Smooth muscle cell of the brain vasculature (primary cell): Measurements from ENCODE around the gene CXorf65.
A peak's percentile ranks its signal among the peaks of the same experiment; 100 is the strongest.

Experiments
- DNase-seq: peaks from one replicate; pipeline ENCODE4 v3.0.0-alpha.2; 2012; ENCODE audit warnings: low read depth, low spot score

The CXorf65 gene

DNA sequence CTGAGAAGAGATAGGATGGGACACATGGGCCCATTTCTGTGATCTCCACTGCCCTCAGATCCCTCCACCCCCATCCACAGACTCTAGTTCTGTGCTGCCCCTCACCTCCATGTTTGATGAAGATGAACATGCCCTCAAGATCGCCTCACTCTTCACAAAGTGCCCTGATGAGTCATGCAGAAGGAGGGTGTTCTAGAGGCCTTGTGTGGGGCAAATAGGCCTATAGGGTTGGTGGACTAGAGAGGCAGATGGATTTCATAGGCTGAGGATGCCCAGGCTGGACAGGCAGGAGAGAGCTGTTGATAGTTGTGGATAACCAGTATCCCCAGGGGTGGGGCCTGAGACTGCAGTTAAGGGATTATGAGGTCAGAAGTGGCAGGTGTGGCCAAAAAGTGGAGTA is at the start of gene CXorf65:
Gene CXorf65 (minus strand): TSS at position 314 of the 400 bp plus-strand sequence. CDS start 184 bp downstream, at position 130.
- DNase-seq: no peak

DNA sequence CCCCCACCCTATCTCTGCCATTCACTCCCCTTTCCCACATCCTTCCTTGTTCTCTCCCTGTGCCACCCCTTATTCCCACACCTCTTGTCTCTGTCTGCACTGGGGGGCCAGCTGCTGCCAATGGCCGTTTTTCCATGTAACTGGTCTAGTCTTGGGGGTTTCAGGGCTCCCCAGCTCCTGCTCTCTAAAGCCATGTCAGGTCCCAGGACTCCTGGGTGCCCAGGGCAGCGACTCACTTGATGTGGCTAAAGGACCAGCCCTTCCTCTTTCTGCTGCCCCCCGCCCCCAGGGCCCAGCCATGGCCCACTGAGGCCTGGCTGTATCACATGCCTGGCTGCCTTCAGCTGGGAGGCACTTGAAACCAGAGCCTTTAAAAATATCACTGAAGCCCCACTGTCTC is 48.1 kb upstream of the CXorf65 start:
- DNase-seq: no peak

DNA sequence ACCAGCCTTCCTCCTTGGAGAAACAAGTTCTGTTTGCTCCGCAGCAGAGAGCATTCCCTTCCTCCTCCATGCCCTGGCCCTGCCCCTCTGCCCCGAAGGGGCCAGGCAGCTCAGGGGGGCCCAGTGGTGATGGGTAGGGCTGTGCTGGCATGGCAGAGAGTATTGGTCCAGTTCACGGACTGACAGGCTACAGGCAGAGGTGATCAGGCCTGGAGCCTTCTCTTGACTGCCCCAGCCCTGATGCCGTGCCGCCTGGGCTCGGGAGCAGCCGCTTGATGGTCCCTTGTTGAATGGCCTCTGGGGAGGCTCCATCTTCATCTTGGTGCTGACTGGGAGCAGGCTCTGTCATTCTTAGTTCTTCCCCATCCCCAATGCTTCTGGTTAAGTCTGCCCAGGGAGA is 47.7 kb upstream of the CXorf65 start:
- DNase-seq: no peak

DNA sequence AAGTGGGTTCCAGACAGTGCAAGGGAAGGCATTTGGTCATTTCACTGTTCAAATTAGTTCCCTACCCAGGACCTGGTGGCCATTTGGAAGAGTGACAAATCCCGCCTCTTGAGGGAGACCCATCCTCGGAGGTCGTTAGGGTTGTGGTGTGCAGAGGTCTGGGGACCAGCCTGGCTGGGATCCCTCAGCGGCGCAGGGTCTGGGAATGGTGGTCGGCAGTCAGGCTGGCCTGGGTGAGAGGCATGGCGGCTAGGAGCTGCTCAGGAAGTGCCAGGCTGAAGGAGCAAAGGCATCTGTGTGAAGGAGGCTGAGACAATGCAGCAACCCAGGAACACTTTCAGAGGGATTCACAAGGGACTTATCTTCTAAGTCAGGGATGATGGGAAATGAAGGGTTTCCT is 44.8 kb upstream of the CXorf65 start:
- no peak for DNase-seq

DNA sequence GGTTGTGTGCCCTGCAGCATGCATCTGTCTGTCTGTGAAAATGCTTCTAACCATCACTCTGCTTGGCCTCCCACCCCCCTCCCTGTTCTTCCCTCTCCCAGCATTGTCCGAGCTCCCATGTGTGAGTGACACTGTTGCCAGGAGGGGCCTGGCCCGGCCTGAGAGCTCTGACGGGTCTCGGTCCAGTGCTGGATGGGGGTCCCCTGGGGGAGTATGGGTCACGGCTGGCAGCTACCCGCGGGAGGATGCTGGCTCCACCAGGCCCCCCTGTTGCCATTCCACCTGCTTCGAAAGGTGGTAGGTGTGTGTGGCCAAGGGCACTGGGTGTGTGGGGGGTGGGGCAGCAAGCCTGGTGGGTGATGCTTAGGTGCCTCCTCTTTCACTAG is 41.7 kb upstream of the CXorf65 start:
- no peak for DNase-seq

DNA sequence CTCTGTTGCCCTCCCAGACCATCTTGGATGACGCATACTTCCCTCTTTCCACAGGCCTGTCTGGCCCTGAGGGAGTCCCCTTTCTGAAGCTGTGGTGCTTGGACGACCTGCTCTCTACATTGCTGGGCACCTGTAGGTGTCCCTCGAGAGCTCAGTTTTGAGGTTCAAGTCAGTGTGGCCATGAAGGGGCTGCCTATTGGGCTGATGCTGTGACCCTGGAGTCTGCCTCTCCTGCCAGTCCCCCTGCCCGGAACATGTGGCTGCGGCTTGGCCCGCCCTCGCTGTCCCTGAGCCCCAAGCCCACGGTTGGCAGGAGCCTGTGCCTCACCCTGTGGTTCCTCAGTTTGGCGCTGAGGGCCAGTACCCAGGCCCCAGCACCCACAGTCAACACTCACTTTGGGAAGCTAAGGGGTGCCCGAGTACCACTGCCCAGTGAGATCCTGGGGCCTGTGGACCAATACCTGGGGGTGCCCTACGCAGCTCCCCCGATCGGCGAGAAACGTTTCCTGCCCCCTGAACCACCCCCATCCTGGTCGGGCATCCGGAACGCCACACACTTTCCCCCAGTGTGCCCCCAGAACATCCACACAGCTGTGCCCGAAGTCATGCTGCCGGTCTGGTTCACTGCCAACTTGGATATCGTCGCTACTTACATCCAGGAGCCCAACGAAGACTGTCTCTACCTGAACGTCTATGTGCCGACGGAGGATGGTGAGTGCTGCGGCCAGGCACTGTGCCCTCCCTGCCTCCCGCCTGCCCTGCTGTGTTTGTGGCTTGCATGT is 41.1 kb upstream of the CXorf65 start:
- no peak for DNase-seq

DNA sequence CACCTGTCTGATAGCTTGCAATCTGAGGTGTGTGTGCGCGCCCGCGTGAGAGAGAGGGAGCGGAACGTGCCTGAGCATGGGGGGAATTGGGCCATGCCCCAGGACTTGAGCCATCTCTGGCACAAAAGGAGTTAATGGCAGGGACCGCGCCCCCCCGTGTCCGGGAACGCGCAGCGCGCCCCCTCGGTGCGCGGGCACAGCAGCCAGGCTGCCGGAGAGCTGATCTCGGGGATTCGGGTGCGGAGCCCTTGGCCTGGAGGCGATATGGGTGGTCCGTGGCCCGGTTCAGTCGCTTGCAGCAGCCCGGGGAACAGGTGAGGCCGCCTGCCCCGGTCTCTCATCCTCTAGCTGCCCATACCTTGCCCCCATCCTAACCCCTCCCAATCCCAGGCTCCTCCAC is 38.1 kb upstream of the CXorf65 start, which contains the start of gene NLGN3:
Gene NLGN3 (plus strand): TSS at position 191 of the 400 bp plus-strand sequence. CDS start 2,909 bp downstream, outside the sequence.
- no peak for DNase-seq

- DNase-seq: no peak
Measured at GRCh38 chrX:71143508-71143907, 37.0 kb upstream of the CXorf65 start.

- DNase-seq: no peak
Measured at GRCh38 chrX:71140440-71140839, 33.9 kb upstream of the CXorf65 start.

GRCh38 chrX:71131510-71131909 is 25.0 kb upstream of the CXorf65 start:
- DNase-seq: no peak

- no peak for DNase-seq
Measured at GRCh38 chrX:71128915-71129765, 22.6 kb upstream of the CXorf65 start.

- DNase-seq: no peak
Measured at GRCh38 chrX:71128166-71128833, 21.8 kb upstream of the CXorf65 start.

DNA sequence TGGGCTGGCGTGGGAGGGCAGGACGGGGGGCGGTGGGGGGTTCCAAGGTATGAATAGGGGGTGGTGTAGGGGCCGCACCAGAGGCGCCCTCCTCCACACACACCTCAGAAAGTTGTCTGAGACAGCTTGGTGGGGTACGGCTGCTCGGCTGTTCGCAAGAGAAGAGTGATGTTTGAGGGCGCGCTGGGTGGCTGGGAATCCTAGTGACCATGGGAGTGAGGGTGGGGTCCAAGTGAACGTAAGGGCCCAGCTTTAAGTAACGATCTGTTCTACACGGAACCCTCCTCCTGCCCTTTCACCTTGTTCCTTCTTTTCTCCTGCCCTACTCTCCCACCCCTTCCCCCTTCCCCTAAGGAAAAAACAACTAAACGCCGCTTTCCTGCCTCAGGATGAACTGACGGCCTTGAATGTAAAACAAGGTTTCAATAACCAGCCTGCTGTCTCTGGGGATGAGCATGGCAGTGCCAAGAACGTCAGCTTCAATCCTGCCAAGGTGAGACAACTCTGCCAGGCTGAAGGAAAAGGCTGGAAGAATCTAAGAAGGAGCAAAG is 12.5 kb upstream of the CXorf65 start:
- DNase-seq: no peak

DNA sequence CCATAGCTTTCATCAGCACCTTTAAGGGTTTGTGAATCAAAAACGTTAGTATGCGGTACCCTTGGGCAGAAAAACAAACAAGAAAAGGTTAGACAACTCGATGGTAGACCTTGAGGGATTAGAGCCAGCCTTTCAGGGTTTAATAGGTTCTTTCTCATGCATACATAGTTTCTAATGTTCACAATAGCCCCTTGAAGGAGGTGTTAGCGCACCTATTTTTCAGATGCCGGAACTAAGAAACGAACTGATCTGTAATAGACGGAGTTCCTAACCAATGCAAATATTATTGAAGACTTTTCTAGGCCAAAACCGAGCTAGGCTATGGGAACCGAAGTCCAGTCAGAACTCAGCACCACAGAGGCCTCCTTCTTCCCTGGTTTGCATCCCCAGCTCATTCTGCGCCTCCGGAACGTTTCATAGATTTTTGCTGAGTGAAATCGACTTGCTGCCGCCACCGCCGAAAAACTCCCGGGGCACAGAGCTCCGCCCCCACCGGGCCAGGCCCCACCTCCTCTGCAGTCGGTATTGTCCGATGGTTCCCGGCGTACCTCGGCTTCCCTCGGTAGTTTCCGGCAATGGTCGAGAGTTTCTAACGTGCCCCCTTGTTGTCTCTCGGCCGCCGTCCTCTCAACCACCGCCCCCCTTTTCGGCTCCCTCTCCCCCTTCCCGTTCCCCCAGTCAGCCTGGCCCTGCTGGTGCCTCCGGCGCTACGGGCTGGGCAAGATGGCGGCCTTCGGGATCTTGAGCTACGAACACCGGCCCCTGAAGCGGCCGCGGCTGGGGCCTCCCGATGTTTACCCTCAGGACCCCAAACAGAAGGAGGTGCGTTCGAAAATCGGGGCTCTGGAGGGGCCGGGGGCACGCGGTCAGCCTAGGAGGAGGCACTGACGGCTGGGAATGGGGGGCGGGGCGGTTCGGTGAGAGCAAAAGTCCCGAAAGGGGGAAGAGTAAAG is 11.8 kb upstream of the CXorf65 start, which contains the start of gene MED12:
Gene MED12 (plus strand): TSS at position 565 of the 953 bp plus-strand sequence. CDS start 159 bp downstream, at position 724.
- DNase-seq: peak; percentile 46

- DNase-seq: no peak
Measured at GRCh38 chrX:71117358-71117757, 10.8 kb upstream of the CXorf65 start.

GRCh38 chrX:71111921-71112431 is 5.4 kb upstream of the CXorf65 start:
- no peak for DNase-seq

DNA sequence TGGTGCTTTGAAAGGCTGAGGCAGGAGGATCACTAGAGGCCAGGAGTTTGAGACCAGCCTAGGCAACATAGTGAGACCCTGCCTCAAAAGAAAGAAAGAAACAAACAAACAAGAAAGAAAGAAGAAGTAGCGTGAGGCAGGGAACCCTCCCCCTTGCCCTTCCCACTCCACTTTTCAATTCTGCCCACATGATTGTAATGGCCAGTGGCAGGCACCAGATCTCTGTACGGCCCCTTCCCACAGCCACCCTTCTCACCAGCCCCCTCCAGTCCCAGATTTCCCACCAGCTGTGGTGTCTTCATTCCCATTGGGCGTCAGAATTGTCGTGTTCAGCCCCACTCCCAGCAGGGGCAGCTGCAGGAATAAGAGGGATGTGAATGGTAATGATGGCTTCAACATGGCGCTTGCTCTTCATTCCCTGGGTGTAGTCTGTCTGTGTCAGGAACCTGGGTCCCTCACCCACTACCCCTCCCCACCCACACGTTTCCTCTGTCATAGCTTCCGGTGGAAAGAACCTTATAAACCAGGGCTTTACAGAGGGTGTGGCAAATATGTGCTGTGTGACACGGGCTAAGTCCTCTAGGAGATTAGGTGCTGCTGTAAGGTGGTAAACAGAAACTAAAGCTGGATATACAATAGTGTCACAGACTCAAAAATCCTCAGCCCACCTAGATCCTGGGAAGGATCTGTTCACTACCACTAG is 4.8 kb upstream of the CXorf65 start, which contains the start of gene IL2RG:
Gene IL2RG (minus strand): TSS at position 437 of the 703 bp plus-strand sequence. CDS start 38 bp downstream, at position 399.
- DNase-seq: no peak

DNA sequence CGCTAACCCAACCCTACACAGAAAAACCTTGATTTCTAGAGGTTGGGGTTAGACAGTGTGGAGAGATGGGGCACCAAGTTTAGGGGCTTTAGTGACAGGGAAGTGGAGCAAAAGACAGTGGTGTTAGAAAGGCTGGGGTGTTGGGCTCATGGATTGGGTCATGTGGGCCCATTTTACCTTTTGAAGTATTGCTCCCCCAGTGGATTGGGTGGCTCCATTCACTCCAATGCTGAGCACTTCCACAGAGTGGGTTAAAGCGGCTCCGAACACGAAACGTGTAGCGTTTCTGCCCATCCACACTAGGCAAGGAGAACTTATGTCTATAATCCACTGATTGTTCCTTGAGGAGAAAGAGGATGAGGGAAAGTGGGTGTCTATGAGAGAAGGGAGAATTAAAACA is 2.5 kb upstream of the CXorf65 start:
- no peak for DNase-seq

DNA sequence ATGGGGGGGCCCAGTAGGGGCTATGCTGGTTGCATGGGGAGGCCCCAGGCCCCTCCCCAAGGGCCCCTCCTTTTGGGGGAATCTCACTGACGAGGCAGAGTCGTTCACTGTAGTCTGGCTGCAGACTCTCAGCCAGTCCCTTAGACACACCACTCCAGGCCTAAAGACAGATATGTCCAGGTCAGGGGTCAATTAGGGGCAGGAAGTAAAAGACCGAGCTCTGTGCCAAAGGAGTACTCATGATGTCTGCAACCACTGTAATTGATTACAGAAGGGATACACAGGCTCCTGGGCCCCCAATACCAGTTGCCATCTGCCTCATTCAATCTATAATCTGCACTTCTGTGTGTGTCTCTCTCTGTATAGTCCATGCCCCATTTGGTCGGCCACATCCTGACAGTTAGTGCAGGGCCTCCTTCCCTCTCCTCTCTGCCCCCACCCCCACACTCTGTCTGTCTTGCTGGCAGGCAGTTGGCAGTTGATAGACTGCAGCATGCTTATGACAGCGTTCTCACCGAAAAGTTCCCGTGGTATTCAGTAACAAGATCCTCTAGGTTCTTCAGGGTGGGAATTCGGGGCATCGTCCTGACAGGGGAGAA is 1.3 kb upstream of the CXorf65 start:
- DNase-seq: no peak
